SJSA1 (cell line): Measurements from ENCODE around the gene SULT1B1. TPM values are rescaled to one million over a fixed set of nuclear protein-coding genes. Genes with fewer than 3 reads are reported as not detected.

Experiments
- DNase-seq, 2 experiments: peaks; one replicate each; pipeline ENCODE4 v3.0.0-alpha.2; 2015 to 2020; ENCODE audit warnings: low spot score in 2 of 2, low read depth in 1 of 2
- H3K27ac ChIP-seq: fragments of 250-450 bp; sonication (Bioruptor Pico); 2 replicates; pipeline ENCODE4 v1.5.1; 2020; ENCODE audit warnings: mild to moderate bottlenecking, moderate library complexity
- H3K27me3 ChIP-seq: fragments of 250-450 bp; sonication (Bioruptor Pico); replicated peaks from 2 replicates; pipeline ENCODE4 v1.5.1; 2020; ENCODE audit warnings: mild to moderate bottlenecking, moderate library complexity
- H3K36me3 ChIP-seq: fragments of 250-450 bp; sonication (Bioruptor Pico); 2 replicates; pipeline ENCODE4 v1.5.1; 2020; ENCODE audit warnings: mild to moderate bottlenecking
- H3K4me1 ChIP-seq: fragments of 250-450 bp; sonication (Bioruptor Pico); replicated peaks from 2 replicates; pipeline ENCODE4 v1.6.1; 2021; ENCODE audit warnings: mild to moderate bottlenecking
- H3K4me3 ChIP-seq: fragments of 250-450 bp; sonication (Bioruptor Pico); 2 replicates; pipeline ENCODE4 v1.5.1; 2020; ENCODE audit warnings: mild to moderate bottlenecking
- H3K9me3 ChIP-seq: fragments of 250-450 bp; sonication (Bioruptor Pico); replicated peaks from 2 replicates; pipeline ENCODE4 v1.5.1; 2020; ENCODE audit warnings: mild to moderate bottlenecking
- total RNA-seq: library from RNA; depleted of rRNA; stranded (reverse); fragments of >200 nt; shearing (Covaris generic); gene quantifications from 2 replicates; pipeline ENCODE4 v1.2.3, GENCODE V29; 2014

SULT1B1 gene
- total RNA-seq, 1 experiment from 2014 or later = not detected

DNA sequence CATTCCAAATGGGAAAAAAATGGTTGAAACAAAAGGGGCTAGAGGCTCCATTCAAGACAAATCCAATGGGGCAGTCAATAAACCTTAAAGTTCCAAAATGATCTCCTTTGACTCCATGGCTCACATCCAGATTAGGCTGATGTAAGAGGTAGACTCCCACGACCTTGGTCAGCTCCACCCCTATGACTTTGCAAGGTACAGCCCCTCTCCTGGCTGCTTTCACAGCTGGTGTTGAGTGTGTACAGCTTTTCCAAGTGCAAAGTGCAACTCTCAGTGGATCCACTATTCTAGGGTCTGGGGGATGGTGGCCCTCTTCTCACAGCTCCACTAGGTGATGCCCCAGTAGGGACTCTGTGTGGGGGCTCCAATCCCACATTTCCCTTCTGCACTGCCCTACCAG lies 21.5 kb downstream of the SULT1B1 start:
- Histone ChIP-seq H3K4me3 (no peak overlapping the region), H3K36me3 (no peaks in the 10 kb centered on the region), H3K27ac (no peak overlapping the region), H3K4me1 (no peaks in the 10 kb centered on the region), H3K27me3 (no peaks in the 10 kb centered on the region), H3K9me3 (no peaks in the 10 kb centered on the region)
- DNase-seq = no peak

DNA sequence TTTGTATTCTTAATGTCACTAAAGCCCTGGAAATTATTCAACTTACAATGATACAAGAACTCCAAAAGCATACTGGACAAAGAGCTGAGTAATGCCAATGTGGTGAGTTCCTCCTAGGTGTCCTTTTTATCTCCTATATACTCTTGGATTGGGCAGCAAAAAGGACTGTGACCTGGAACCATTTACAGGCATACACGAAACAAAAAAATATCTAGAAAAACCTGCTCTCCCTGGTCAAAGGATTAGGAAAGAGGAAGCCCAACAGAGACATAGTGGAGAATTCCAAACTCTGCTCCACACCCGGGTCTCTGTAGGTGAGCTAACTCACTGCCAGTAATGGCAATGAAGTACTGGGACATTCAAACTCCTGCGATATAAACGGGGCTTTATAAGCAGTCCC lies 25.3 kb downstream of the SULT1B1 start:
- no peak for DNase-seq
- no peaks in the 10 kb centered on the region for H3K9me3 ChIP-seq
- H3K27ac ChIP-seq = no peak overlapping the region
- no peak overlapping the region for H3K4me3 ChIP-seq
- H3K4me1 ChIP-seq = no peaks in the 10 kb centered on the region
- H3K36me3 ChIP-seq = no peaks in the 10 kb centered on the region
- H3K27me3 ChIP-seq = no peaks in the 10 kb centered on the region

DNA sequence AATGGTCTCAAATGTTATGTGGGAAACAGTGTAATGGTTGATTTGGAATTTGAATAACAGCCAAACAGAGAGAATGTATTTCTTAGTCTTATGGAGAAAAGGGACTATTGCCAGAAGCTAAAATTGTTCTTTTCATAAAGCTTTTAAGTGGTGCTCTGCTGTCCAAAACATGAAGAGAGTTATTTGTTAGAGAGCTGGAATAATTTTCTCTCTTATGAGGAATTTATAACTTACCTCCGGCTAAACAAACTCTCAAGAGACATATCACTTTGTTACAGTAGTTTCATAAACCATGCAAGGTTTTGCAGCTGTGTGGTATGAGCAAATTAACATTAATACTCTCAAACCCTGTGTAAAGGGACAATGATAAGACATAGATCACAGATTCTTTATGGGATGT lies 28.6 kb downstream of the SULT1B1 start:
- Histone ChIP-seq H3K27ac (no peak overlapping the region), H3K4me3 (no peak overlapping the region), H3K4me1 (no peaks in the 10 kb centered on the region)

DNA sequence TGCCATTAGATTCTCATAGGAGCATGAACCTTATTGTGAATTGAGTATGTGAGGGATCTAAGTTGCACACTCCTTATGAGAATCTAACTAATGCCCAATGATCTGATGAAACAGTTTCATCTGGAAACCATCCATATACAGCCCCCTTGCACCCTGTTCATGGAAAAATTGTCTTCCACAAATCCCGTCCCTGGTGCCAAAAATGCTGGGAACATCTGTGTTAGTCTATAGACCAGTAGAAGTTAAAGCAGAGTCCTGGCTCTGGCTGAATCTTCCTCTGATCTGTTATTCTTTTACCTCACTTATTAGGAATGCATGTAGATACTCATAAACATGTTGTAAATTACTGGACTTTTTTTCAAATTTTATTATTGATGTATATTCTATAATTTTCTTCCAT lies 29.2 kb downstream of the SULT1B1 start:
- Histone ChIP-seq H3K9me3 (no peaks in the 10 kb centered on the region), H3K4me3 (no peak overlapping the region), H3K27me3 (no peaks in the 10 kb centered on the region), H3K4me1 (no peaks in the 10 kb centered on the region), H3K27ac (no peak overlapping the region), H3K36me3 (no peaks in the 10 kb centered on the region)
- DNase-seq = no peak

More for the DNA sequence above, 28.6 kb downstream of the SULT1B1 start:
- no peak for DNase-seq
- Histone ChIP-seq H3K9me3 (no peaks in the 10 kb centered on the region), H3K27me3 (no peaks in the 10 kb centered on the region), H3K36me3 (no peaks in the 10 kb centered on the region)

DNA sequence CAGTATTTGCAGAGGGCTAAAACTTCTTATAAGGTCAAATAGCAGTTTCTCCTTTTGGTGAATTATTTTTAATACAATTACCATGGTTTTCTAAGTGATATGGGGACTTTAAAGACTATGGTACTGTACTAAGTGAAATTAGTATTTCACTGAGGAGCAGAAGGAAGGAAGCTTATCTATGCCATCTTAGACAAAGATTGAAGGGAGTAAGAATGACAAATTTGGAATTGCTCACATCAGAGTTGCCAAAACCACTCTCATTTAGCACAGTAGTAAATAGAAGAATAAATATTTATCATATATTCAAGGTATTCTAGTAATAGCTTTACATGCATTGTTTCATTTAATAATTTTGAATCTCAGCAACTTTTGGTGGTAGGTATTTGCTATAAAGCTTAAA lies 30.4 kb downstream of the SULT1B1 start:
- no peak overlapping the region for H3K4me3 ChIP-seq
- no peaks in the 10 kb centered on the region for H3K9me3 ChIP-seq
- no peaks in the 10 kb centered on the region for H3K36me3 ChIP-seq
- no peaks in the 10 kb centered on the region for H3K27me3 ChIP-seq
- H3K4me1 ChIP-seq = no peaks in the 10 kb centered on the region
- no peak for DNase-seq
- no peak overlapping the region for H3K27ac ChIP-seq

DNA sequence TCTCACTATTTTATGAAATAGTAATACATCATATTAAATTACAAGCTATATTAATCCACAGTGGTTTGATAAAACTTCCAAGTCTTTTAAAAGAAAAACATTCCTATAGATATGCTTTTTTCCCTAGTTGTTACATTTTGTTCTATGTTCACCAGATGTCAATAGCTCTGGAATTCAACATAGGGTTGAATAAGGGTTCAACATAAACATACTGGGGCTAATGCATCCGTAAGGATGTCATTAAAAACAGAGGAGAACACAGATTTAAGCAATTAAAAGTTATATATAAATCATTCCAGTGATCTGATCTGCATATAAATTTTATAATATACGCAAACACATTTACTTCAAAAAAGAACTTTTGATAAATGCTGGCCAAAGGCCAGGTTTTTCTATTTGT lies 32.5 kb downstream of the SULT1B1 start:
- Histone ChIP-seq H3K9me3 (no peaks in the 10 kb centered on the region), H3K36me3 (no peaks in the 10 kb centered on the region), H3K27ac (no peak overlapping the region), H3K27me3 (no peaks in the 10 kb centered on the region), H3K4me3 (no peak overlapping the region), H3K4me1 (no peaks in the 10 kb centered on the region)
- DNase-seq = no peak

DNA sequence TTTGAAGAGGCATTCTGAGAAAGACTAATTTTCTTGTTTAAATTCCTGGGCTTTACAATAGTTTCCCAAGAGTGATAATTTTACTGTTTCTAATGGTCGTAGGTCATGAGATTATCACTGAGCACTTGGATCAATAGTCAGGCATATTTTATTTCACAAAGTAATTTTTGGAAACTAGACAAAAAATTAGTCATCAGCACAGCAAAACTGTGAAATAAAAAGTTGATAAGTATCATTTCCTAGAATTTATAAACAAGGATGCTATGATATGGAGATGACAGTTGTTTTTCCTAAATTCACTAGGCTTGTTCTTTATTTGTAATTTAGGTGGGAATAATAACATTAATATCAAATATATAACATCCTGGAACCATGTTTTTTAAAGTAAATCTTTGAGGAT lies 33.0 kb downstream of the SULT1B1 start:
- no peaks in the 10 kb centered on the region for H3K36me3 ChIP-seq
- H3K27me3 ChIP-seq = no peaks in the 10 kb centered on the region
- H3K27ac ChIP-seq = no peak overlapping the region
- H3K4me1 ChIP-seq = no peaks in the 10 kb centered on the region
- no peak overlapping the region for H3K4me3 ChIP-seq
- no peaks in the 10 kb centered on the region for H3K9me3 ChIP-seq
- no peak for DNase-seq

DNA sequence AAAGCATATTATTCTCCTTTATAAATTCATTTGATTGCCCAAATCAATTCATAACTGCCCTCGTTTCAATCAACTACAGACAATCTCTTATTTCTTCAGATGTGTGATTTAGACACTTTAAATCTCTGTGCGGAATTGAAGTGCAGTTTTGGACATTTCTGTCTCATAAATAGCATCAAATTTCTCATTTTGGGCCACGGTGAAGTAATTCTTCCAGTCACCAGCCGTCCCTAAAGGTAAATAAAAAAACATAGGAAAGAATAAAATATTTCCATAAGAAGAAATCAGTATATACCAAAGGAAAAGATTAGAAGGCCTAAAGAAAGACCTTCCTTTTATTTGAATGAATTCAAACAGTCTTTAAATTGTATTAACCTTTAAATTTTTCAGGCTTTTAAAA lies 33.4 kb downstream of the SULT1B1 start:
- no peak for DNase-seq
- H3K27ac ChIP-seq = no peak overlapping the region

DNA sequence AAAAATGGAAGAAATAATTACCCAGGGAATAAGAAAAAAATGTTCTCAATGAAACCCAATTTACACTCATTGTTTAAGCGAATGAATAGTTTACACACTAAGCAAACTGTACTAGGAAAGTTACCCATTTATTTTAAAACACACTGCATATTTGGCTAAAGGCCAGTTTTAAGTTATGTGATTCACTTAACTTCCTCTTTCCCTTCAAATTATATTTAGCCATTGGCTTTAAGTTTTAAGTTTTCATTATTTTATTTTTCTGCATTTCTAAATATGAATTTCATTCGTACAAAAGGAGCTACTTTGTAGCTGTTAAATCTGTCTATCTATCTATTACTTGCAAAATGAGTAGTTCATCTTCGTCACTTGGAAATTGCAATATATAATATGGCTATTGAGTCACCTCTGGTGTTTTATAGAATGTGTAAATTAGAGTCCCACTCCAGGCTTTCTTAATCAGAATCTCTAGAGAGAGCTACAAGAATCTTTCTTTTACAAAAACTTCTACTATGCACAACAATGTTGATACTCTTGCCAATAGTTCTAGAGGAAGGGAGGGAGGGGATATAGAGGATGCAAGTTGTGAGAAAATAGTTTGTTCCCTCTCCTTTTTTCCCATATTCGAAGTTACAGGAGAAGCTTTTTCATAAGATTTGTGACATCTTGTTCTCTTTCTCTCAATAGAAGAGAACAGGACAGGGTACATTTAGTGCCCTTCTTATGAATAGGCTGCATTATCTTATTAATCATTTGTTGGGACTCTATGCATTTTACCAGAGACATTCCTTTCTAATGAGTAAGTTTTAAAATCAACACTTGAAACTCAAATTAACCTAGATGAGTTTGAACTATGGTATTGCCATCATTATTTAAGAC lies 41.8 kb downstream of the SULT1B1 start:
- no peak overlapping the region for H3K4me3 ChIP-seq
- no peaks in the 10 kb centered on the region for H3K36me3 ChIP-seq
- no peak for DNase-seq
- no peaks in the 10 kb centered on the region for H3K9me3 ChIP-seq
- no peaks in the 10 kb centered on the region for H3K4me1 ChIP-seq
- H3K27ac ChIP-seq = no peak overlapping the region
- H3K27me3 ChIP-seq = no peaks in the 10 kb centered on the region; the same call in 1 of the 2 replicates

More for the DNA sequence above, 33.4 kb downstream of the SULT1B1 start:
- Histone ChIP-seq H3K9me3 (no peaks in the 10 kb centered on the region), H3K36me3 (no peaks in the 10 kb centered on the region), H3K4me3 (no peak overlapping the region), H3K4me1 (no peaks in the 10 kb centered on the region), H3K27me3 (no peaks in the 10 kb centered on the region)

DNA sequence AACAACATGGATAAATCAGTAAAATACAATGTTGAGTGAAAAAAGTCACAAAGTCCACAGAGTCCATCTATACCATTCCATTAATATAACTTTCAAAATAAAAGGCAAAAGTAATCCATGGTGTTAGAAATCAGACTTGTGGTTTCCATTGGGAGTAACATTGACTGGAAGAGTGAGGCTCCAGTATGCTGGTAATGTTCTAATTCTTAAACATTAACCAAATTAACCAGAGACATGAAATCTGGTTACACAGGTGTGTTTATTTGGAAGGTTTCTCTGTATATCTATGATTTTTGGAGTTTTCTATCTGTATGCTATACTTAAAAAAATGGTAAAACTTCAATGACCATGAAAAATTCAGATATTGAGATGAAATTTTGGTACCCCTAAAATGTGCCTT lies 42.6 kb downstream of the SULT1B1 start:
- no peak for DNase-seq
- no peaks in the 10 kb centered on the region; the same call in 1 of the 2 replicates for H3K27me3 ChIP-seq
- H3K4me3 ChIP-seq = no peak overlapping the region
- H3K27ac ChIP-seq = no peak overlapping the region
- H3K36me3 ChIP-seq = no peaks in the 10 kb centered on the region
- no peaks in the 10 kb centered on the region for H3K9me3 ChIP-seq
- no peaks in the 10 kb centered on the region for H3K4me1 ChIP-seq

DNA sequence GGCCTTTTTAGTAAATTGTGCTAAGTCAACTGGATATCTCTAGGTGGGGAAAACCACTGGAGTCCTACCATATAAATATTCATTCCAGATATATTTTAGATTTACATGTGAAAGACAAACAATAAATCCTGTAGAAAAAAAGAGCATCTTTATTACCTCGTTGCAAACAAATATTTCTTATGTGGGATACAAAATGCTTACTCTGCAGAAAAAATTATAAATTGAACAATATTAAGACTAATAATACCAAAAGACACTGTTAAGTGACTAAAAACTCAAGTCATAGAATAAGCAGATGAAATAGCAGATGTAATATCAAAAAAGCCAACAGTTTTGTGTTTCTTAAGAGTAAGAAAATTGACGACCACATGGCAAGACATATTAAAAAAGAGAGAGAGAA lies 43.8 kb downstream of the SULT1B1 start:
- no peaks in the 10 kb centered on the region; the same call in 1 of the 2 replicates for H3K27me3 ChIP-seq
- DNase-seq = no peak
- no peaks in the 10 kb centered on the region for H3K9me3 ChIP-seq
- H3K4me3 ChIP-seq = no peak overlapping the region
- H3K4me1 ChIP-seq = no peaks in the 10 kb centered on the region
- H3K27ac ChIP-seq = no peak overlapping the region
- no peaks in the 10 kb centered on the region for H3K36me3 ChIP-seq

DNA sequence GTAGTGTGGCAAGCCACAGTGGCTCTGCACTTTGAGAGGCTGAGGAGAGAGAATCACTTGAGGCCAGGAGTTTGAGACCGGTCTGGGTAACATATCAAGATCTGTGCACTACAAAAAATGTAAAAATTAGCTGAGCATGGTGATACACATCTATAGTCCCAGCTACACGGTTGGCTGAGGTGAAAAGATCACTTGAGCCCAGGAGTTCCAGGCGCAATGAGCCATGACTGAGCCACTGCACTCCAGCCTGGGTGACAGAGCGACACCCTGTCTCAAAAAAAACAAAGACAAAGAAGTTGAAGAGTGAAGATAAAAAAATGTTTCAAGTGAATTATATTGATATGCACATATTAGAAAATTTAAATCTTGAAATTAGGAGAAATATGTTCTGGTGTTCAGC lies 46.3 kb downstream of the SULT1B1 start:
- Histone ChIP-seq H3K27ac (no peak overlapping the region), H3K36me3 (no peaks in the 10 kb centered on the region), H3K4me3 (no peak overlapping the region), H3K4me1 (no peaks in the 10 kb centered on the region), H3K9me3 (no peaks in the 10 kb centered on the region), H3K27me3 (no peaks in the 10 kb centered on the region)
- DNase-seq = no peak

DNA sequence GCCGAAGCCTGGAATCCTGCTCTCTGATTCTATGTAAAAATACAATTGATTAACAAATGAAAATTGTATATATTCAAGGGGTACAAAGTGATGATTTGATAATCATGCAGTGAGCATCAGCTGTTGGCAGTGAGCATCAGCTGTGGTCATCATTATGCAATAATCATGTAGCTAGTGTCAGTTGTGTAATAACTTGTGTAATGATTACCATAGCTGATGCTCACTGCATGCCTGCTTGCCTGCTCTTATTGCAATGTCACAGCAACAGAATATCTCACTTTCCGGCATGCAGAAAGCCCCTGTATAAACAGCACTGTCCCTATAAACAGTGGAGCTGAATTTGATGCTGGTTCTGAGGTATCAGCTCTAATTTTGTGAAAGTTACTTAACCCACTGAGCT lies 46.8 kb downstream of the SULT1B1 start:
- no peak overlapping the region for H3K4me3 ChIP-seq
- H3K9me3 ChIP-seq = no peaks in the 10 kb centered on the region
- no peaks in the 10 kb centered on the region for H3K27me3 ChIP-seq
- no peaks in the 10 kb centered on the region for H3K36me3 ChIP-seq
- no peaks in the 10 kb centered on the region for H3K4me1 ChIP-seq
- H3K27ac ChIP-seq = no peak overlapping the region
- DNase-seq = no peak

DNA sequence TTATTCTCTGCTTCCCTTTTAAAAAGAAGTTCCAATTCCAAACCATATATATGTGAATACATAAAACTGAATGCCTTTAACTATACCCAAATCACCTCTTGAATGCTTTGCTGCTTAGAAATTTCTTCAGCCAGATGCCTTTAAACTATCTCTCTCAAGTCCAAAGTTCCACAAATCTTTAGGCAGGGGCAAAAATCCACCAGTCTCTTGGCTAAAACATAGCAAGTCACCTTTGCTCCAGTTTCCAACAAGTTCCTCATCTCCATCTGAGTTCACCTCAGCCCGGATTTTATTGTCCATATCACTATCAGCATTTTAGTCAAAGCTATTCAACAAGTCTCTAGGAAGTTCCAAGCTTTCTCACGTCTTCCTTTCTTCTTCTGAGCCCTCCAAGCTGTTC lies 49.8 kb downstream of the SULT1B1 start:
- Histone ChIP-seq H3K27me3 (no peaks in the 10 kb centered on the region), H3K4me1 (no peaks in the 10 kb centered on the region), H3K27ac (no peak overlapping the region), H3K36me3 (no peaks in the 10 kb centered on the region), H3K4me3 (no peak overlapping the region), H3K9me3 (no peaks in the 10 kb centered on the region)
- no peak for DNase-seq

DNA sequence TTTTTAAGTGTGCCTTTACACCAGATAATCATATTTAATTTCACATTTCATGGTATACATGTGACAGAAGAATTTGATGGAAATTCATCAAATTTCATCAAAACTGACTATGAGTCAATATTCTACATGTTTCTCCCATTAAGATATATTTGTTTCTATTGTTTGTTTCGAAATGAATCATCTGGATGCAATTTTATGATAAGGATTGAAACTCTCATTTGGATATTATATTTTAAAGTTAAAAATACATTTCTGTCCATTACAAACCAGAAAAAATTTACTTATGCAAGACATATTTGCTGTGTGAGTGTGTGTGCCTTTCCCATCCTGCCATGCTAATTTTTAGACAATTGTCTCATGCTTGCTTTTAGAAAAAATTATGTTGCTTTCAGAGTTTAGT lies 52.2 kb downstream of the SULT1B1 start:
- Histone ChIP-seq H3K4me3 (no peak overlapping the region), H3K36me3 (no peaks in the 10 kb centered on the region), H3K4me1 (no peaks in the 10 kb centered on the region), H3K27me3 (no peaks in the 10 kb centered on the region), H3K27ac (no peak overlapping the region), H3K9me3 (no peaks in the 10 kb centered on the region)
- no peak for DNase-seq
